ENCODE results near the gene THAP6.
A peak's percentile ranks its signal among the peaks of the same experiment; 100 is the strongest.
"Not testable (repeated sequence)": the region's sequence is repeated elsewhere in the genome, so short reads cannot be mapped to it uniquely, and the experiment has no call there.

The THAP6 gene

GRCh38 chr4:75514131-75514948 lies at the start of gene THAP6, which contains the start of gene RCHY1:
Gene THAP6 (plus strand): TSS chr4:75514473. CDS start chr4:75515453, 980 bp downstream.
Gene RCHY1 (minus strand): TSS chr4:75514403. CDS start chr4:75514286, 117 bp downstream.
- peak; percentile 73 for DNase-seq (ENCODE audit: low read depth)
- peak within 1 kb of the TSS; percentile 80 for H3K4me3 ChIP-seq (ENCODE audit: low read depth, low read length)

- no peak overlapping the region for H3K4me3 ChIP-seq (ENCODE audit: low read depth, low read length)
- no peak for DNase-seq (ENCODE audit: low read depth)
These were observed 44.4 kb upstream of the THAP6 start for GRCh38 chr4:75469896-75470295.

GRCh38 chr4:75470738-75471137 lies 43.5 kb upstream of the THAP6 start:
- H3K4me3 ChIP-seq (ENCODE audit: low read depth, low read length): no peak overlapping the region
- no peak for DNase-seq (ENCODE audit: low read depth)

GRCh38 chr4:75477201-75477600 lies 37.1 kb upstream of the THAP6 start:
- DNase-seq (ENCODE audit: low read depth): no peak
- H3K4me3 ChIP-seq (ENCODE audit: low read depth, low read length): no peak overlapping the region

GRCh38 chr4:75484190-75484589 lies 30.1 kb upstream of the THAP6 start:
- H3K4me3 ChIP-seq (ENCODE audit: low read depth, low read length): no peak overlapping the region
- DNase-seq (ENCODE audit: low read depth): no peak

GRCh38 chr4:75490155-75490554 lies 24.1 kb upstream of the THAP6 start:
- DNase-seq (ENCODE audit: low read depth): no peak
- H3K4me3 ChIP-seq (ENCODE audit: low read depth, low read length): no peak overlapping the region

GRCh38 chr4:75494563-75494962 lies 19.7 kb upstream of the THAP6 start:
- no peak overlapping the region for H3K4me3 ChIP-seq (ENCODE audit: low read depth, low read length)
- peak; percentile 30 for DNase-seq (ENCODE audit: low read depth)

- no peak overlapping the region for H3K4me3 ChIP-seq (ENCODE audit: low read depth, low read length)
- DNase-seq (ENCODE audit: low read depth): no peak
These were observed 18.8 kb upstream of the THAP6 start for GRCh38 chr4:75495476-75495875.

- no peak for DNase-seq (ENCODE audit: low read depth)
- no peak overlapping the region for H3K4me3 ChIP-seq (ENCODE audit: low read depth, low read length)
These were observed 17.9 kb upstream of the THAP6 start for GRCh38 chr4:75496406-75496805.

- DNase-seq (ENCODE audit: low read depth): no peak
- H3K4me3 ChIP-seq (ENCODE audit: low read depth, low read length): no peak overlapping the region
These were observed 17.1 kb upstream of the THAP6 start for GRCh38 chr4:75497133-75497532.

GRCh38 chr4:75498041-75498440 lies 16.2 kb upstream of the THAP6 start:
- DNase-seq (ENCODE audit: low read depth): no peak
- no peak overlapping the region for H3K4me3 ChIP-seq (ENCODE audit: low read depth, low read length)

- no peak for DNase-seq (ENCODE audit: low read depth)
These were observed 14.4 kb upstream of the THAP6 start for GRCh38 chr4:75499900-75500299.

GRCh38 chr4:75502671-75503070 lies 11.6 kb upstream of the THAP6 start:
- no peak for DNase-seq (ENCODE audit: low read depth)
- H3K4me3 ChIP-seq (ENCODE audit: low read depth, low read length): no peak overlapping the region

More at GRCh38 chr4:75499900-75500299, 14.4 kb upstream of the THAP6 start:
- H3K4me3 ChIP-seq (ENCODE audit: low read depth, low read length): no peak overlapping the region

- DNase-seq (ENCODE audit: low read depth): no peak
- H3K4me3 ChIP-seq (ENCODE audit: low read depth, low read length): no peak overlapping the region
These were observed 8.6 kb upstream of the THAP6 start for GRCh38 chr4:75505630-75506029.

- not testable (repeated sequence) for DNase-seq (ENCODE audit: low read depth)
These were observed 4.7 kb upstream of the THAP6 start for GRCh38 chr4:75509592-75509991.

GRCh38 chr4:75511841-75512240 lies 2.4 kb upstream of the THAP6 start:
- H3K4me3 ChIP-seq (ENCODE audit: low read depth, low read length): no peak overlapping the region
- no peak for DNase-seq (ENCODE audit: low read depth)

More at GRCh38 chr4:75509592-75509991, 4.7 kb upstream of the THAP6 start:
- not testable (repeated sequence) for H3K4me3 ChIP-seq (ENCODE audit: low read depth, low read length)

GRCh38 chr4:75512386-75513211 lies 1.7 kb upstream of the THAP6 start:
- H3K4me3 ChIP-seq (ENCODE audit: low read depth, low read length): peak overlapping the region; percentile 80
- no peak for DNase-seq (ENCODE audit: low read depth)

- DNase-seq (ENCODE audit: low read depth): no peak
- peak overlapping the region; percentile 80 for H3K4me3 ChIP-seq (ENCODE audit: low read depth, low read length)
These were observed 645 bp upstream of the THAP6 start for GRCh38 chr4:75513526-75514130.

- no peak for DNase-seq (ENCODE audit: low read depth)
- H3K4me3 ChIP-seq (ENCODE audit: low read depth, low read length): peak overlapping the region; percentile 80
These were observed 808 bp downstream of the THAP6 start for GRCh38 chr4:75514949-75515612.

Measured in skeletal muscle cell (primary cell).